ENCODE data around the gene KRT79. TPM values are rescaled to one million over a fixed set of nuclear protein-coding genes. Genes with fewer than 3 reads are reported as not detected.

The KRT79 gene
- not detected in 2 replicates for total RNA-seq (ENCODE audit: low replicate concordance)

GRCh38 chr12:52833922-52834726 is at the start of gene KRT79:
KRT79 (minus strand) TSS chr12:52834311; CDS start chr12:52834260, 51 bp downstream.

GRCh38 chr12:52848661-52849255 is 14.6 kb upstream of the KRT79 start, which contains the start of gene KRT78:
KRT78 (minus strand) TSS chr12:52848994; CDS start chr12:52848930, 64 bp downstream.

GRCh38 chr12:52813885-52814709 is 20.0 kb downstream of the KRT79 start, which contains the start of gene KRT4:
KRT4 (minus strand) TSS chr12:52814116; CDS start chr12:52814058, 58 bp downstream.

GRCh38 chr12:52795694-52796428 is 38.2 kb downstream of the KRT79 start, which contains the start of gene KRT3:
KRT3 (minus strand) TSS chr12:52796117; CDS start chr12:52796042, 75 bp downstream.

GRCh38 chr12:52776913-52777395 is 57.2 kb downstream of the KRT79 start, which contains the start of gene KRT76:
KRT76 (minus strand) TSS chr12:52777345; CDS start chr12:52777291, 54 bp downstream.

Other genes starting within 250 kb of the KRT79 start
- not detected in 2 replicates for gene KRT72, start 232.8 kb downstream of the KRT79 start, total RNA-seq (ENCODE audit: low replicate concordance)
- gene KRT73, start 215.8 kb downstream of the KRT79 start, total RNA-seq (ENCODE audit: low replicate concordance), result not detected in 2 replicates
- gene KRT2, start 182.1 kb downstream of the KRT79 start, total RNA-seq (ENCODE audit: low replicate concordance), result not detected in 2 replicates
- gene KRT1, start 153.9 kb downstream of the KRT79 start, total RNA-seq (ENCODE audit: low replicate concordance), result not detected in 2 replicates
- not detected in 2 replicates for gene KRT77, start 130.8 kb downstream of the KRT79 start, total RNA-seq (ENCODE audit: low replicate concordance)
- not detected in 2 replicates for gene KRT76, start 57.0 kb downstream of the KRT79 start, total RNA-seq (ENCODE audit: low replicate concordance)
- not detected in 2 replicates for gene KRT3, start 38.2 kb downstream of the KRT79 start, total RNA-seq (ENCODE audit: low replicate concordance)
- not detected in 2 replicates for gene KRT4, start 20.2 kb downstream of the KRT79 start, total RNA-seq (ENCODE audit: low replicate concordance)
- not detected in 2 replicates for gene KRT78, start 14.7 kb upstream of the KRT79 start, total RNA-seq (ENCODE audit: low replicate concordance)
- gene KRT8, start 70.8 kb upstream of the KRT79 start, total RNA-seq (ENCODE audit: low replicate concordance), result 0.70 and 67.9 TPM in 2 replicates
- 6.7 and 426 TPM in 2 replicates for gene KRT18, start 114.8 kb upstream of the KRT79 start, total RNA-seq (ENCODE audit: low replicate concordance)
- 1,379 and 2,365 TPM in 2 replicates for gene EIF4B, start 172.1 kb upstream of the KRT79 start, total RNA-seq (ENCODE audit: low replicate concordance)
- gene TNS2, start 215.8 kb upstream of the KRT79 start, total RNA-seq (ENCODE audit: low replicate concordance), result 19.6 and 37.2 TPM in 2 replicates
- 21.0 and 35.6 TPM in 2 replicates for gene SPRYD3, start 245.1 kb upstream of the KRT79 start, total RNA-seq (ENCODE audit: low replicate concordance)